Measurements from ENCODE around the gene PLEKHA5.

The PLEKHA5 gene

GRCh38 chr12:19148860-19149259 lies 19.3 kb downstream of the PLEKHA5 start:
- ChIA-PET POLR2A (ENCODE audit: low non-redundant PET) (no interaction called here), CTCF (no interaction called here)
- no peak for TF ChIP-seq CTCF (conservative IDR thresholded peaks at IDR 0.05; ENCODE audit: low read depth)
- no peak overlapping the region for H3K27ac ChIP-seq
- no peak for DNase-seq (ENCODE audit: low spot score)

- no peak for TF ChIP-seq CTCF (conservative IDR thresholded peaks at IDR 0.05; ENCODE audit: low read depth)
- ChIA-PET POLR2A (ENCODE audit: low non-redundant PET) (no interaction called here), CTCF (no interaction called here)
- DNase-seq (ENCODE audit: low spot score) = no peak
- H3K27ac ChIP-seq = no peak overlapping the region
Observed at GRCh38 chr12:19150273-19150900, 20.9 kb downstream of the PLEKHA5 start.

- DNase-seq (ENCODE audit: low spot score) = no peak
- H3K27ac ChIP-seq = no peak overlapping the region
- CTCF ChIA-PET = interaction anchor here (0.6 kb wide), 2 partner anchors 86 to 1019 kb away, joined by 3 to 4 read pairs; no protein-coding TSS in a partner anchor
- no peak for TF ChIP-seq CTCF (conservative IDR thresholded peaks at IDR 0.05; ENCODE audit: low read depth)
- POLR2A ChIA-PET (ENCODE audit: low non-redundant PET) = no interaction called here
Observed at GRCh38 chr12:19151298-19151697, 21.8 kb downstream of the PLEKHA5 start.

GRCh38 chr12:19153396-19153795 lies 23.9 kb downstream of the PLEKHA5 start:
- POLR2A ChIA-PET (ENCODE audit: low non-redundant PET) = no interaction called here
- no peak for DNase-seq (ENCODE audit: low spot score)
- no peak for TF ChIP-seq CTCF (conservative IDR thresholded peaks at IDR 0.05; ENCODE audit: low read depth)
- H3K27ac ChIP-seq = no peak overlapping the region
- CTCF ChIA-PET = no interaction called here

- POLR2A ChIA-PET (ENCODE audit: low non-redundant PET) = no interaction called here
Observed at GRCh38 chr12:19154686-19155085, 25.2 kb downstream of the PLEKHA5 start.

GRCh38 chr12:19155981-19156734 lies 26.6 kb downstream of the PLEKHA5 start:
- no peak for TF ChIP-seq CTCF (conservative IDR thresholded peaks at IDR 0.05; ENCODE audit: low read depth)
- ChIA-PET POLR2A (ENCODE audit: low non-redundant PET) (no interaction called here), CTCF (interaction anchor here (0.6 kb wide), 1 partner anchor 545 kb away, joined by 4 read pairs; no protein-coding TSS in a partner anchor)
- DNase-seq (ENCODE audit: low spot score) = no peak
- no peak overlapping the region for H3K27ac ChIP-seq

More at GRCh38 chr12:19154686-19155085, 25.2 kb downstream of the PLEKHA5 start:
- H3K27ac ChIP-seq = no peak overlapping the region
- TF ChIP-seq CTCF (conservative IDR thresholded peaks at IDR 0.05; ENCODE audit: low read depth) = no peak
- CTCF ChIA-PET = no interaction called here
- DNase-seq (ENCODE audit: low spot score) = no peak

All from RWPE1 (cell line).